Left colon (tissue), 2 donors: ENCODE results near the gene TRIM65. TPM values are rescaled to one million over a fixed set of nuclear protein-coding genes. Genes with fewer than 3 reads are reported as not detected.
"Not testable (repeated sequence)": the region's sequence is repeated elsewhere in the genome, so short reads cannot be mapped to it uniquely, and the experiment has no call there.

Experiments
- ATAC-seq: fragments of 200-7000 bp; cut with Tn5 transposase; one replicate; pipeline ENCODE4 v1.9.1; 2020; ENCODE audit warnings: mild to moderate bottlenecking, moderate library complexity
- DNase-seq, 2 donors: peaks; one replicate each; pipeline ENCODE4 v3.0.0-alpha.2; 2020
- intact Hi-C, 2 donors: fragments of 100-400 bp; cut with DNase I in 1 of 2; cut with micrococcal nuclease in 1 of 2; formaldehyde crosslinking; loops; one replicate each; pipeline versions ENCODE4 v1.11.2 to v1.14.0; 2022; cut with DNase I, micrococcal nuclease
- total RNA-seq, 2 donors: library from RNA; stranded (reverse); fragmentation: NEBNext Ultra II Directional; extraction: Animal tissue kit (Norgen Biotek cat#: 25700); gene quantifications; one replicate each; pipeline ENCODE4 v1.2.1, GENCODE V29; 2021
- donor health status: DM: no; HTN: no; CAD: no.
- donor health status: DM: yes; HTN: yes; CAD: no.

The TRIM65 gene
- total RNA-seq, 2 donors from 2014 or later = 15.0 to 18.7 TPM

GRCh38 chr17:75881678-75882454 is 14.9 kb downstream of the TRIM65 start:
- ATAC-seq = no peak
- no peak for DNase-seq
- intact Hi-C loops = no loop called here

GRCh38 chr17:75880266-75880665 is 16.5 kb downstream of the TRIM65 start:
- DNase-seq (no peak), ATAC-seq (no peak)
- intact Hi-C loops = no loop called here

- peak; percentile 69 to 74 for DNase-seq
- ATAC-seq = peak; percentile 34
- intact Hi-C loops = no loop called here
These were observed 18.4 kb downstream of the TRIM65 start, which contains the start of gene TRIM47 for GRCh38 chr17:75878174-75878998. TSS of gene TRIM47 (minus strand) at chr17:75878581. CDS start at chr17:75878548, 33 bp downstream.

- DNase-seq = peak; percentile 76 to 88
- intact Hi-C loops = no loop called here
- ATAC-seq = peak; percentile 65
These were observed 19.0 kb downstream of the TRIM65 start for GRCh38 chr17:75877752-75878173.

- DNase-seq (peak; percentile 81 to 92), ATAC-seq (peak; percentile 37)
- intact Hi-C loops = no loop called here
These were observed 19.6 kb downstream of the TRIM65 start for GRCh38 chr17:75876938-75877751.

- DNase-seq (peak; percentile 82 to 93), ATAC-seq (peak; percentile 59)
- intact Hi-C loops = no loop called here
These were observed 20.4 kb downstream of the TRIM65 start for GRCh38 chr17:75876190-75876937.

- DNase-seq = peak in 1 of 2 donors; percentile 70
- intact Hi-C loops = no loop called here
- ATAC-seq = peak; percentile 63
These were observed 20.9 kb downstream of the TRIM65 start for GRCh38 chr17:75875940-75876189.

- no peak for ATAC-seq
- no peak for DNase-seq
- intact Hi-C loops = no loop called here
These were observed 21.4 kb downstream of the TRIM65 start for GRCh38 chr17:75875182-75875939.

- intact Hi-C loops = no loop called here
- DNase-seq = no peak
- ATAC-seq = no peak
These were observed 22.2 kb downstream of the TRIM65 start for GRCh38 chr17:75874323-75875181.

GRCh38 chr17:75873587-75874322 is 23.0 kb downstream of the TRIM65 start:
- intact Hi-C loops = no loop called here

GRCh38 chr17:75872434-75873351 is 24.1 kb downstream of the TRIM65 start:
- ATAC-seq = peak; percentile 41
- intact Hi-C loops = no loop called here
- DNase-seq = peak; percentile 77 to 88

More at GRCh38 chr17:75873587-75874322, 23.0 kb downstream of the TRIM65 start:
- DNase-seq (no peak), ATAC-seq (no peak)

- intact Hi-C loops, ATAC-seq, DNase-seq: not testable (repeated sequence)
These were observed 26.5 kb downstream of the TRIM65 start for GRCh38 chr17:75870228-75870627.

GRCh38 chr17:75869282-75870141 is 27.2 kb downstream of the TRIM65 start:
- DNase-seq (peak; percentile 75 to 81), ATAC-seq (peak; percentile 76)
- intact Hi-C loops = no loop called here

- intact Hi-C loops, ATAC-seq, DNase-seq: not testable (repeated sequence)
These were observed 27.9 kb downstream of the TRIM65 start for GRCh38 chr17:75868730-75869281.
